Mucosa of descending colon (tissue), 3 donors: ENCODE results near the gene TK1. TPM values are rescaled to one million over a fixed set of nuclear protein-coding genes. Genes with fewer than 3 reads are reported as not detected.

ENCODE experiments used
- ATAC-seq: fragments of 200-7000 bp; cut with Tn5 transposase; one replicate; pipeline ENCODE4 v1.9.1; 2020; ENCODE audit warnings: mild to moderate bottlenecking, moderate library complexity
- DNase-seq, 3 donors: peaks; one replicate each; pipeline ENCODE4 v3.0.0-alpha.2; 2020
- H3K36me3 ChIP-seq: fragments of 200-600 bp; one replicate; pipeline ENCODE4 v1.8.0; 2021; ENCODE audit warnings: low read depth, mild to moderate bottlenecking
- H3K4me1 ChIP-seq: fragments of 200-600 bp; one replicate; pipeline ENCODE4 v1.8.0; 2021; ENCODE audit warnings: low read depth, mild to moderate bottlenecking
- H3K4me3 ChIP-seq: fragments of 200-600 bp; one replicate; pipeline ENCODE4 v1.8.0; 2021; ENCODE audit warnings: mild to moderate bottlenecking
- H3K9me3 ChIP-seq: fragments of 200-600 bp; one replicate; pipeline ENCODE4 v1.8.0; 2021; ENCODE audit warnings: mild to moderate bottlenecking
- intact Hi-C, 2 donors: fragments of 100-400 bp; cut with DNase I in 1 of 2; cut with micrococcal nuclease in 1 of 2; formaldehyde crosslinking; loops; one replicate each; pipeline versions ENCODE4 v1.11.0 to v1.11.1; 2022; cut with DNase I, micrococcal nuclease
- total RNA-seq, 3 donors: library from RNA; stranded (reverse); fragmentation: NEBNext Ultra II Directional in 2 of 3; extraction: Animal tissue kit (Norgen Biotek cat#: 25700) in 2 of 3; gene quantifications; one replicate each; pipeline versions ENCODE4 v1.2.1 to v1.2.4, GENCODE V29; 2021 to 2023
- TF ChIP-seq, protein P1 (sequence below): fragments of 200-600 bp; IDR thresholded peaks from one replicate; pipeline ENCODE4 v1.8.0; 2022; ENCODE audit warnings: antibody characterized with exemption, mild to moderate bottlenecking
- donor health status: DM: no; HTN: no; CAD: no; lungs with moderate emphysema.
- donor health status: DM: no; HTN: no; CAD: no.
- donor health status: DM: no; HTN: yes; CAD: no.

TK1 gene
- total RNA-seq, 3 donors from 2014 or later = 8.9 to 46.5 (median 10.2) TPM

DNA sequence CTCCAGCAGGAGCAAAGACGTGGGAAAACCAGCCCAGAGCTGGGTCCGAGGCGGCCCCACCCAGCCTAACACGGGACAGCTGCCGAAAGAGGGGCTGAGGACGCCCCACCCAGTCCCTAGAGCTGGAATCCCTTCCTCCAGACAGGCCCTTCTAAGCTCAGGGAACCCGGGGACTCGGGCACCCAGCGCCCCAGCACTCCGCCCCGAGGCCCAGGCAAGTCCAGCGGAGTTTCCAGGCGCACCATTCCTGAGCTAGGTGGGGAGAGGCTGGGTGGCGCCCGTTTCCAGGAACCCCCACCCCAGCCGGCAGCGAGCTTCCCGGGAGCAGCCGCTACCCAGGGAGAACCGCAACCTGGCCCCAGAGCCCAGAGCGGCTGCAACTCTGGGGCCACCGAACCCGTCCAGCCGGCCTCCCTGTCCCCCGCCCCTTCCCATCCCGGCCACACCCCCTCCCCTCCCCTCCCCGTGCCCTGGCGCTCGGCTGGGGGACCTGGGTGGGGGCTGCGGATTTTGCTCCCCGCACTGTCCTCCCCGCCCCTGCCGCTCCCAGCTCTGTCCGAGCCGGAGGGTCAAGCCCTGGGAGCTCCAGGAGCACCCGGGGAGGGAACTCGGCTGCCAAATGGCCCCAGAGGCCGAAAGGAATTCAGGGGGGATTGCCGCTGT, 58.8 kb downstream of the TK1 start:
- Histone ChIP-seq H3K4me3 (peak overlapping the region; percentile 68), H3K36me3 (no peaks in the 10 kb centered on the region), H3K4me1 (peaks cover 44% of the 10 kb centered on the region), H3K9me3 (no peaks in the 10 kb centered on the region)
- ATAC-seq (peak; percentile 40), DNase-seq (peak in 2 of 3 donors; percentile 74 to 77)
- intact Hi-C loops = no loop called here
- TF ChIP-seq, protein P1, sequence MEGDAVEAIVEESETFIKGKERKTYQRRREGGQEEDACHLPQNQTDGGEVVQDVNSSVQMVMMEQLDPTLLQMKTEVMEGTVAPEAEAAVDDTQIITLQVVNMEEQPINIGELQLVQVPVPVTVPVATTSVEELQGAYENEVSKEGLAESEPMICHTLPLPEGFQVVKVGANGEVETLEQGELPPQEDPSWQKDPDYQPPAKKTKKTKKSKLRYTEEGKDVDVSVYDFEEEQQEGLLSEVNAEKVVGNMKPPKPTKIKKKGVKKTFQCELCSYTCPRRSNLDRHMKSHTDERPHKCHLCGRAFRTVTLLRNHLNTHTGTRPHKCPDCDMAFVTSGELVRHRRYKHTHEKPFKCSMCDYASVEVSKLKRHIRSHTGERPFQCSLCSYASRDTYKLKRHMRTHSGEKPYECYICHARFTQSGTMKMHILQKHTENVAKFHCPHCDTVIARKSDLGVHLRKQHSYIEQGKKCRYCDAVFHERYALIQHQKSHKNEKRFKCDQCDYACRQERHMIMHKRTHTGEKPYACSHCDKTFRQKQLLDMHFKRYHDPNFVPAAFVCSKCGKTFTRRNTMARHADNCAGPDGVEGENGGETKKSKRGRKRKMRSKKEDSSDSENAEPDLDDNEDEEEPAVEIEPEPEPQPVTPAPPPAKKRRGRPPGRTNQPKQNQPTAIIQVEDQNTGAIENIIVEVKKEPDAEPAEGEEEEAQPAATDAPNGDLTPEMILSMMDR = no peak

DNA sequence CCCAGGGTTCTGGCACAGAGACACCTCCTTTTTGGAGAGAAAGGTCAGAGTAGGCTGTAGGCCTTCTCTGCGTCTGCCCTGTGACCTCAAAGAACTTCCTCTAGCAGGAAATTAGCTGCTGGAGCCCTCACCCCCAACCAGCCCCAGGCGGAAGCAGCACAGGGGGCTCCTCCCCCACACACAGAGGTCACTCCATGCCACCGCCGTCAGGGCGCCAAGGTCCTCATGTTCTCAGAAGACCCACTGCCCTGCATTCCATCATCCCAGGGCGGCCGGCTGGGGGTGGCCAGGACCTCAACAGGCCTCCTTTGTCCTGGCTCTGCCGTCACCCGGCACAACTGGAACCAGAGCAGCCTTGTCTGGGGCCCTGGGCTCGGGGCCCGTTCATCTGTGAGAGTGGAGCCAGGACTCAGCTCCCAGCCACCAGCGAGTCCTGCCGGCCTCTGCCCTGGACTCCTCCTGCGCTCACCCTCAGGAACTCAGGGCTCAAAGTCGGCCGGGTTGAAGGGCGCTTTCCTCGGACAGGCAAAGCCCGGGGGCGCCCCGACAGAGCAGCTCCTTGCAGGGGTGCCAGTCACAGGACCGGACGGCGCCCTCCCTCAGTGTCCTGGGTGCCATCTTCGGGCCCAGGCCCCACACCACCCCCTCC, 59.5 kb downstream of the TK1 start:
- TF ChIP-seq, protein P1 = no peak
- ATAC-seq = peak; percentile 44
- DNase-seq = peak; percentile 71 to 91 (median 82)
- no peaks in the 10 kb centered on the region for H3K9me3 ChIP-seq
- H3K36me3 ChIP-seq = no peaks in the 10 kb centered on the region
- peaks cover 39% of the 10 kb centered on the region for H3K4me1 ChIP-seq
- H3K4me3 ChIP-seq = peak overlapping the region; percentile 68
- intact Hi-C loops = no loop called here

DNA sequence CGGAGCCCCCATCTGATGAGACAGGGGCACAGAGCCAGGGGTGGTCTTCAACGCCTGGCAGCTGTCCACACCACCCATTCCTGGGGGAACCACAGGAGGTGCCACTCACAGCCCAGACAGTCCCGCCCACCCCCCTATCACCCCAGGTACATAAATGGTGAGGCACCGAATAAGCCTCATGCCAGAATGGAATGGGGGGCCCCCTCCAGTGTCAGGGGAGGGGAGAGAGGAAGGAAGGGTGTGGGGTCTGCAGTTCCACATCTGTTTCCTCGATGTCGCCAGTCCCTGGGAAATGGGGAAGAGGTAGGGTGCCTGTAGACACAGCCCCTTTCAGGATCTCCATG, 60.0 kb downstream of the TK1 start:
- DNase-seq (no peak), ATAC-seq (no peak)
- peaks cover 37% of the 10 kb centered on the region for H3K4me1 ChIP-seq
- H3K36me3 ChIP-seq = no peaks in the 10 kb centered on the region
- TF ChIP-seq, protein P1 = no peak
- intact Hi-C loops = no loop called here
- H3K9me3 ChIP-seq = no peaks in the 10 kb centered on the region
- no peak overlapping the region for H3K4me3 ChIP-seq

DNA sequence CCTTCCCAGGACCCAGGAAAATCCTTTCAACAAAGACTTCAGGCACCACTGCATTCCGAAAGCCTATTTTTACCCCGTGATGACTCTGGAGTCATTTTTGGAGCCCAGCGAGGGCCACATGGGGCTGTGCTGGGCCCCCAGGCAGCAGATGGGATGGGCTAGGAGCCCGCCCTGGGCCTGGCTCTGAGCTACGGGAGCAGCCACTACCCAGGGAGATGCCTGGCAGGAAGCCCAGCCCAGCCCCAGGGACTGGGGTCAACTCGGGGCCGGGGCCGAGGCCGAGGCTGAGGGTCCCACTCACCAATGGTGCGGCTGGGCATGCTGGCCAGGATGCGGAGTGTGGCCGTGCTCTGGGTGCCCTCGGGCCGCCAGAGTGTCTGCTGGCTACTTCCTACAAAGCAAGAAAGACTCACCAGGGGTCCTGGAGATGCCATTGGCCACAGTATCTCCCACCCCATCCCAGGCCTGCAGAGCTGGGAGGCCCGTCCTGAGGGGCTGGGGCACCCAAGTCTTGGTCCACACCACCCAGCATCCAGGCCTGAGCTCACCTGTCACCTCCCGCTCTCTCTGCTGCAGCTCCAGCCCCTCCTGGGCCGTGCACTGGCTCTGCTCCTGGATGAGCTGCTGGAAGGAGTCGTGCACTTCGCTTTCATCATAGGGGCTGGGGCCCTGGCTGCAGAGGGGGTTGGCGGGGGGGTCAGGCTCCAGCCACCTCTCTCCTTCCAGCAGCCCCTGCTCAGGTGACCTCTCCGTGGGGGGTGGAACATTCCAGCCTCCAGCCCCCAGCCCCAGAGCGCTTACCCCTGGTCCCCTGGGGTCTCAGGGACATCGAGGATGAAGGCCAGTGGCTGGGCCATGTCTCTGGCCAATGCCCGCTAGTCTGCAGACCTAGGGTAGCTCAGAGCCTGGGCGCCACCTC, 60.6 kb downstream of the TK1 start:
- intact Hi-C loops = no loop called here
- peak in 1 of 3 donors; percentile 49 for DNase-seq
- no peak for ATAC-seq
- no peaks in the 10 kb centered on the region for H3K36me3 ChIP-seq
- H3K4me1 ChIP-seq = peaks cover 31% of the 10 kb centered on the region
- no peak overlapping the region for H3K4me3 ChIP-seq
- TF ChIP-seq, protein P1 = no peak
- no peaks in the 10 kb centered on the region for H3K9me3 ChIP-seq

DNA sequence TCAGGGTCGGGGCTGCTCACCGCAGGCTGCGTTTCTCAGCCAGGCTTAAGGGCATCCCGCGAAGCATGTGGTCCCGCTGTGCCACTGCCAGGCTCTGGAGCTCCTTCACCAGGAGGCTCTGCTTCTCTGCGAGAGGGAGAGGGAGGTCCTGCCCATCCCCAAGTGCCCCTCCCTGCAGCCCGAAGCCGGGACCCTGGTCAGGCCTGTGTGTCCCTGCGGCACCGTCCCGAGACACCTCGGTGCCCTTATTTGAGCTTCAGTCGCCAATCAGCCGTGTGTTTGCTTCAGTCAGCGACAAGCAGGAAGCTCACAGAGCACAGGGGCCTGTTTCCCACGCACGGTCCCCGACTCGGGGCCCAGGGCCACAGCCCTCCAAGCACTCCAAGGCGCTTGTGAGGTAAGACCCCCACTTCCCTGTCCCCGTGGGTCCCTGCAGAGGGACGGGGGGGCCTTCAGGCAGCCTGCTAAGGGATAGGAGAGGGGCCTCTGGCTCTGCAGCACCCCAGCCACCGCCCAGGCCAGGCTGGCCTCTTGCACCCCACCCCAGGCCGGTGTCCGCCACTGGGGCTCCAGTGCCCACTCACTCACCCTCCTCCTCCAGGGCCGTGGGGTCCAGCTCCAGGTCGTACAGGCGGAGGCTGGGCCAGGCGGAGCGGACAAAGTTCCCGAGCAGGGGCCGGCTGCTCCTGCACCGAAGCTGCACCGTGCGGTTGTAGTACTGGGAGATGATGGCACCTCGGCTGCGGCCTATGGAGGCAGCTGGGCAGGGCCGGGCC, 61.5 kb downstream of the TK1 start:
- peaks cover 30% of the 10 kb centered on the region for H3K4me1 ChIP-seq
- no peak overlapping the region for H3K4me3 ChIP-seq
- intact Hi-C loops = no loop called here
- peak in 2 of 3 donors; percentile 39 to 62 for DNase-seq
- H3K9me3 ChIP-seq = no peaks in the 10 kb centered on the region
- no peak for ATAC-seq
- H3K36me3 ChIP-seq = no peaks in the 10 kb centered on the region
- TF ChIP-seq, protein P1 = no peak
